HEK293 (cell line): ENCODE data around the gene CCDC144A.
"Not testable (repeated sequence)": the region's sequence is repeated elsewhere in the genome, so short reads cannot be mapped to it uniquely, and the experiment has no call there.

Source experiments
- CTCF ChIP-seq: fragments of 450-650 bp; formaldehyde crosslinking; IDR thresholded peaks from 2 replicates; pipeline ENCODE4 v1.5.1; 2016; ENCODE audit warnings: missing biosample characterization, missing genetic modification characterization
- ZBTB21 ChIP-seq: fragments of 450-650 bp; formaldehyde crosslinking; IDR thresholded peaks from 2 replicates; pipeline ENCODE4 v1.5.1; 2017; ENCODE audit warnings: missing biosample characterization, missing genetic modification characterization
- ZBTB49 ChIP-seq: fragments of 450-650 bp; formaldehyde crosslinking; IDR thresholded peaks from 2 replicates; pipeline ENCODE4 v1.5.1; 2016; ENCODE audit warnings: missing biosample characterization, missing genetic modification characterization, low read depth
- ZEB2 ChIP-seq: fragments of 450-650 bp; formaldehyde crosslinking; IDR thresholded peaks from 2 replicates; pipeline ENCODE4 v1.5.1; 2016; ENCODE audit warnings: missing biosample characterization, missing genetic modification characterization
- ZNF10 ChIP-seq: fragments of 450-650 bp; formaldehyde crosslinking; IDR thresholded peaks from 2 replicates; pipeline ENCODE4 v1.5.1; 2017; ENCODE audit warnings: missing biosample characterization, missing genetic modification characterization
- ZNF223 ChIP-seq: fragments of 450-650 bp; formaldehyde crosslinking; IDR thresholded peaks from 2 replicates; pipeline ENCODE4 v1.5.1; 2016; ENCODE audit warnings: missing biosample characterization, missing genetic modification characterization
- ZNF274 ChIP-seq, 2 experiments: fragments of 200-500 bp in 1 of 2; fragments of 450-650 bp in 1 of 2; sonication (Bioruptor generic) in 1 of 2; formaldehyde crosslinking in 1 of 2; IDR thresholded peaks; 2 replicates each; pipeline versions ENCODE4 v1.5.1 to v1.6.1; 2014 to 2016; ENCODE audit warnings: borderline replicate concordance in 1 of 2, inconsistent platforms in 1 of 2, low read length in 1 of 2, missing biosample characterization in 1 of 2, missing genetic modification characterization in 1 of 2
- ZNF292 ChIP-seq: fragments of 450-650 bp; formaldehyde crosslinking; IDR thresholded peaks from 2 replicates; pipeline ENCODE4 v1.5.1; 2016; ENCODE audit warnings: low read depth, missing biosample characterization, missing genetic modification characterization, borderline replicate concordance
- ZNF449 ChIP-seq: fragments of 450-650 bp; formaldehyde crosslinking; IDR thresholded peaks from 2 replicates; pipeline ENCODE4 v1.5.1; 2017; ENCODE audit warnings: missing biosample characterization, mild to moderate bottlenecking, missing genetic modification characterization, moderate library complexity
- ZSCAN16 ChIP-seq: fragments of 450-650 bp; formaldehyde crosslinking; IDR thresholded peaks from 2 replicates; pipeline ENCODE4 v1.5.1; 2016; ENCODE audit warnings: missing biosample characterization, missing genetic modification characterization
- TF ChIP-seq, protein P1 (sequence below): fragments of 450-650 bp; formaldehyde crosslinking; IDR thresholded peaks from 2 replicates; pipeline ENCODE4 v1.5.1; 2016; ENCODE audit warnings: missing biosample characterization, missing genetic modification characterization
- TF ChIP-seq, protein P2 (sequence below): fragments of 450-650 bp; formaldehyde crosslinking; IDR thresholded peaks from 2 replicates; pipeline ENCODE4 v1.5.1; 2016; ENCODE audit warnings: missing biosample characterization, missing genetic modification characterization

DNA sequence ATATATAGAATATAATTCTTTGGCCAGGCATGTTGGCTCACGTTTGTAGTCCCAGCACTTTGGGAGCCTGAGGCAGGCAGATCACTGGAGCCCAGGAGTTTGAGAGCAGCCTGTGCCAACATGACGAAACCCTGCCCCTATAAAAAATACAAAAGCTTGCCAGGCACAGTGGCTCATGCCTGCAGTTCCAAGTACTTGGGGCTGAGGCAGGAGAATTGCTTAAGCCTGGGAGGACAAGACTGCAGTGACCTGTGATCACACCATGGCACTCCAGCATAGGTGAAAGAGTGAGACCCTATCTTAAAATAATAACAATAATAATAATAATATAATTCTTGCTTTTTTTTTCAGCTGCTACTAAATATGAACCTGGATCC lies 83.1 kb downstream of the CCDC144A start:
- not testable (repeated sequence) for TF ChIP-seq ZBTB49; CTCF (tag by site-specific recombination); ZNF10 (tag by site-specific recombination); ZEB2 (tag by site-specific recombination); ZNF449 (tag by site-specific recombination); ZBTB21; ZNF292; ZNF274 (IDR thresholded peaks at IDR 0.05; ENCODE audit: low read length); ZNF274 (tag by site-specific recombination; IDR thresholded peaks at IDR 0.05; ENCODE audit: borderline replicate concordance); ZSCAN16 (tag by site-specific recombination); ZNF223 (tag by site-specific recombination)
- TF ChIP-seq, protein P1, sequence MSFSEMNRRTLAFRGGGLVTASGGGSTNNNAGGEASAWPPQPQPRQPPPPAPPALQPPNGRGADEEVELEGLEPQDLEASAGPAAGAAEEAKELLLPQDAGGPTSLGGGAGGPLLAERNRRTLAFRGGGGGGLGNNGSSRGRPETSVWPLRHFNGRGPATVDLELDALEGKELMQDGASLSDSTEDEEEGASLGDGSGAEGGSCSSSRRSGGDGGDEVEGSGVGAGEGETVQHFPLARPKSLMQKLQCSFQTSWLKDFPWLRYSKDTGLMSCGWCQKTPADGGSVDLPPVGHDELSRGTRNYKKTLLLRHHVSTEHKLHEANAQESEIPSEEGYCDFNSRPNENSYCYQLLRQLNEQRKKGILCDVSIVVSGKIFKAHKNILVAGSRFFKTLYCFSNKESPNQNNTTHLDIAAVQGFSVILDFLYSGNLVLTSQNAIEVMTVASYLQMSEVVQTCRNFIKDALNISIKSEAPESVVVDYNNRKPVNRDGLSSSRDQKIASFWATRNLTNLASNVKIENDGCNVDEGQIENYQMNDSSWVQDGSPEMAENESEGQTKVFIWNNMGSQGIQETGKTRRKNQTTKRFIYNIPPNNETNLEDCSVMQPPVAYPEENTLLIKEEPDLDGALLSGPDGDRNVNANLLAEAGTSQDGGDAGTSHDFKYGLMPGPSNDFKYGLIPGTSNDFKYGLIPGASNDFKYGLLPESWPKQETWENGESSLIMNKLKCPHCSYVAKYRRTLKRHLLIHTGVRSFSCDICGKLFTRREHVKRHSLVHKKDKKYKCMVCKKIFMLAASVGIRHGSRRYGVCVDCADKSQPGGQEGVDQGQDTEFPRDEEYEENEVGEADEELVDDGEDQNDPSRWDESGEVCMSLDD = not testable (repeated sequence)
- TF ChIP-seq, protein P2, sequence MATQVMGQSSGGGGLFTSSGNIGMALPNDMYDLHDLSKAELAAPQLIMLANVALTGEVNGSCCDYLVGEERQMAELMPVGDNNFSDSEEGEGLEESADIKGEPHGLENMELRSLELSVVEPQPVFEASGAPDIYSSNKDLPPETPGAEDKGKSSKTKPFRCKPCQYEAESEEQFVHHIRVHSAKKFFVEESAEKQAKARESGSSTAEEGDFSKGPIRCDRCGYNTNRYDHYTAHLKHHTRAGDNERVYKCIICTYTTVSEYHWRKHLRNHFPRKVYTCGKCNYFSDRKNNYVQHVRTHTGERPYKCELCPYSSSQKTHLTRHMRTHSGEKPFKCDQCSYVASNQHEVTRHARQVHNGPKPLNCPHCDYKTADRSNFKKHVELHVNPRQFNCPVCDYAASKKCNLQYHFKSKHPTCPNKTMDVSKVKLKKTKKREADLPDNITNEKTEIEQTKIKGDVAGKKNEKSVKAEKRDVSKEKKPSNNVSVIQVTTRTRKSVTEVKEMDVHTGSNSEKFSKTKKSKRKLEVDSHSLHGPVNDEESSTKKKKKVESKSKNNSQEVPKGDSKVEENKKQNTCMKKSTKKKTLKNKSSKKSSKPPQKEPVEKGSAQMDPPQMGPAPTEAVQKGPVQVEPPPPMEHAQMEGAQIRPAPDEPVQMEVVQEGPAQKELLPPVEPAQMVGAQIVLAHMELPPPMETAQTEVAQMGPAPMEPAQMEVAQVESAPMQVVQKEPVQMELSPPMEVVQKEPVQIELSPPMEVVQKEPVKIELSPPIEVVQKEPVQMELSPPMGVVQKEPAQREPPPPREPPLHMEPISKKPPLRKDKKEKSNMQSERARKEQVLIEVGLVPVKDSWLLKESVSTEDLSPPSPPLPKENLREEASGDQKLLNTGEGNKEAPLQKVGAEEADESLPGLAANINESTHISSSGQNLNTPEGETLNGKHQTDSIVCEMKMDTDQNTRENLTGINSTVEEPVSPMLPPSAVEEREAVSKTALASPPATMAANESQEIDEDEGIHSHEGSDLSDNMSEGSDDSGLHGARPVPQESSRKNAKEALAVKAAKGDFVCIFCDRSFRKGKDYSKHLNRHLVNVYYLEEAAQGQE (tag by site-specific recombination) = not testable (repeated sequence)
